GM18526 (cell line): ENCODE measurements around the gene HS3ST6.

Experiments
- POLR2A ChIP-seq: IDR thresholded peaks from 3 replicates; pipeline ENCODE4 v1.6.1; 2011; ENCODE audit not compliant: insufficient read length; ENCODE audit errors: extremely low read depth

The HS3ST6 gene

DNA sequence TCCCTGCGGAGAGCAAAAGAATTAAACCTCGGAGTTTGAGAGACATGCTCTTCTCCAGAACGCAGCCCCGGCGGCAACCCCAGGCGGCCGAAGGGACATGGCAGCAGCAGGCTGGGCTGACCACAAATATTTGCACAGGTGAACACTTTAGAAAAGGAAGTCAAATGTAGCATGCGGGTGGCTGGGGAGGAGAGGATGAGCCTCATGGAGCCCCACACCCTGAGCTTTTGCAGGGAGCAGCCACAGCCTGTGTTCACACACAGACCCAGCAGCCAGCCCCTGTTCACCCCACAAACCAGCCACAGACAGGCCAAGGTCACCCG, 17.8 kb downstream of the HS3ST6 start:
- no peak for TF ChIP-seq POLR2A

DNA sequence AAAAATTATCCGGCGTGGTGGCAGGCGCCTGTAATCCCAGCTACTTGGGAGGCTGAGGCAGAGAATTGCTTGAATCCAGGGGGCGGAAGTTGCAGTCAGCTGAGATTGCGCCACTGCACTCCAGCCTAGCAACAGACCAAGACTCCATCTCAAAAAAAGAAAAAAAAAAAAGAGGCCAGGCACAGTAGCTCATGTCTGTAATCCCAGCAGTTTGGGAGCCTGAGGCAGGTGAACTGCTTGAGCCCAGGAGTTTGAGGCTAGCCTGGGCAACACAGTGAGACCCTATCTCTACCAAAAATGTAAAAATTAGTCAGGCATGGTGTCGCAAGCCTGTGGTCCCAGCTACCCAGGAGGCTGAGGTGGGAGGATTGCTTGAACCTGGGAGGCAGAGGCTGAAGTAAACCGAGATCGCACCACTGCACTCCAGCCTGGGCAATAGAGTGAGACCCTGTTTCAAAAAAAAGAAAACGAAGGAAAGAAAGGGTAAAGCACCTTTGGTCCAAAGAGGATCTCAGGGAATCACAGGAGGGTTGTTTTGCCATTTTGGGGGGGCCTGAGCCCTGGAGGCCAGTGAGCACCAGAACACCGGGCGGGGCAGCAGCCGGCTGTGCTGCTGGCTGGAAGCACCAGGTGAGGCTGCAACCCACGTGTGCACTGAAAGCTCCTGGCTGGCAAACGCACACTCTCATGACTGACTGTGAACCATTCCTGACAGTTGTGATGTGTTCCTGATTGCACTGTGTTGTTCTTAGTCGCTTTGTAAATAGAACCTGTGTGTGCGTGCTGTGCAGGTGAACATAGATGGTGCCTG, 18.4 kb downstream of the HS3ST6 start:
- no peak for TF ChIP-seq POLR2A

DNA sequence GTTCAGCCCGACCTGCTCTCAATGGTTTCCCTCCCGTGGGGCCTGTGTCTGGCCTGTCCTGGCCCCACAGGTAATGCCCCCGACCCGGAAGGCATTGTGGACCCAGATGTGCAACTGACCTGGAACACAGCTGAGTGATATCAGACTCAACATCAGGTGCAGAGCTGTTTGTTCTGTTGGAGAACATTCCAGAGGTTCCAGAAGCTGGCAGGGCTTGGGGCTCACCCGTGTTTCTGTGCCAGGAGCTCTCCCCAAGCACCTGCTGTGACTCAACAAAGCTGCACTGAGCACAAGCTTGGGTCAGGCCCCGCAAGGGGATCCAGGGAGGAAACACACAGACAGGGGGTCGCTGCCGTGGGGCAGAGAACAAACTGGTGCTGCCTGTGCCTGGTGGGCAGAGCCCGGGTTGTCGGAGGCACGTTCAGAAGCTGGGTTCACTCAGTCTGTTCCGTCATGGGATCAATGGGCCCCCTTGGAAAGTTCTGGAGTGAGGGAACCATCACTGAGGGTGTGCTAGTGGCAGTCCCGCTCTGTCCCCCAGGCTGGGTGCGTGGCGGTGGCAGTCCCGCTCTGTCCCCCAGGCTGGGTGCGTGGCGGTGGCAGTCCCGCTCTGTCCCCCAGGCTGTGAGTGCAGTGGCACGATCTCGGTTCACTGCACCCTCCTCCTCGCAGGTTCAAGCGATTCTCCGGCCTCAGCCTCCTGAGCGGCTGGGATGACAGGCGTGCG, 22.1 kb downstream of the HS3ST6 start:
- TF ChIP-seq POLR2A = no peak

DNA sequence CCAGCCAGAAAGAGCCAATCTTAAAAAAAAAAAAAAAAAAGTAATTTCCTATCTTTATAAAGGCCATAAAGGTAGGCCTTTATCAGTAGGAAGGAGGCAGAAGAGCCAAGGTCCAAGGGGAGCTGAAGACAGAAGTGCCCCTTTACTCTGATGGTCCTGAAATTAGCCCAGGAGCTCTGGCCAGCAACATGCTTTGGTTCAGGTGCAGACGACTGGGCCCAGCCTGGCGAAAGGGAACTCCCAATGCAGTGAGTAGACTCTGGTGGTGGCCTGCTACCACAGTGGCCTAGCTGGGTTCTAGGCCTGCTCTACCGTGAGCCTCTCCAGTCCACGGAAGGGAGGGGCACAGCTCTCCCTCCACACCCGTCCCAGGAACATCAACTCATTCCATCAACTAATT, 23.1 kb downstream of the HS3ST6 start:
- TF ChIP-seq POLR2A = no peak

DNA sequence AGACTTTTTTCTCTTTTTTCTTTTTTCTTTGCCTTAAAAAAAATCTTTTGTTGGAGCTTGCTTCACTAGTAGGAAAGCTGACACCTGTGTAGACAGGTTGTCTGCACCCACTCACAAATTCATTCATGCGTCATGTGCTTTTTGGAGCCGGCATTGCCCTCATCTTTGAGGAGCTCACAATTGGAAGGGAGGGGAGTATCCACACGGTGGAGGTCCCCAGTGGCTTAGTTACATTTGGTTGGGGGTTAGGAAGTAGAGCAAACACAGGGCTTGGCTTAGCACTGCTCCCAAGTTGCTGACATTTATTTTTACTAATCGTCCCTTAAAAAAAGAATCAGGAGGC, 27.5 kb downstream of the HS3ST6 start:
- TF ChIP-seq POLR2A = no peak

DNA sequence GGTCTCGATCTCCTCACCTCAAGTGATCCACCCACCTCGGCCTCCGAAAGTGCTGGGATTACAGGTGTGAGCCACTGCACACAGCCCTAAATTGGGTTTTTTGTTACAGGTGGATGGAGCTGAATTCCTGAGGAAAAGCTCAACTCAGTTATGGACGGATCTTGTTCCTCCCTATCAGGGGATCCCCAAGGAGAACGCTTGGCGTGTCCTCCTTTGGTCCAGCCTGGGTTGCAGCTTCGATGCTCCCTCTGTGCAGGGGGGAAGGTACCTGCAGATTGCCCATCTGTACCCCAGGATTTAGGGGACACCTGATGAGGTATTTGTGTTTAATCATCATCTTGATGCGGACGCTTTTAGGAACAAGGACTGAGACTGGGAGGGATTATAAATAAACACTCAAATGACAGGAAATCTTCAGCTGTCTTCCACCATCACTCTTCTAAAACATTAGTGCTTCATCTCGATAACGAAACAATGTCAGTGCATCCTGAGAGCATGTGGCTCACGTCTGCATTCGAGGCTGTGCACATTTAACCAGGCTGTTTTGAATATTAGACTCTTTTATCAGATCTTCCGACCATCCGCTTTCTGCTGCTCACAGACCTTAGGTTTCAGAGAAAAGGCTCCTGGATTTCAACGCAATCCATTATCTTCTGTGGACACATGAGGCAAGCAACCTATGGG, 28.0 kb downstream of the HS3ST6 start:
- TF ChIP-seq POLR2A = no peak

DNA sequence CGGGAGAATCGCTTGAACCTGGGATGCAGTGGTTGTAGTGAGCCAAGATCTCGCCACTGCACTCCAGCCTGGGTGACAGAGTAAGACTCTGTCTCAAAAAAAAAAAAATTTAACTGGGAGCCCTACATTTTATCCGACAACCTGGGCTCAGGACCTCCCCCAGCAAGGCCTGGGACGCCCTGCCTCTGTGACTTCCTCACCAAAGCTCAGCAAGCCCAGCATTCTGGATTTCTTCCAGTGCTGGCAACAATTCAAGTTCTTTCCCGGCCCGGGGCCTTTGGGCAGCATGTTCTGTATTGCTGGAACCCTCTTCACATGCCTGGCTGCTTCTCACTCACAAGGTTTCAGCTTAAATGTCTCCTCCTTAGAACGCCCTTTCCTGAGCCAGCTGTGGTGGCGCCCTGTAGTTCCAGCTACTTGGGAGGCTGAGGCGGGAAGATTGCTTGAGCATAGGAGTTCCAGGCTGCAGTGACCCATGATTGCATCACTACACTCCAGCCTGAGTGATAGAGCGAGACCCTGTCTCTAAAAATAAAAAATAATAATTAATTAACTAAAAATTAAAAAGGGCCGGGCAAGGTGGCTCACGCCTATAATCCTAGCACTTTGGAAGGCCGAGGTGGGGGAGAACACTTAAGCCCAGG, 30.4 kb downstream of the HS3ST6 start:
- no peak for TF ChIP-seq POLR2A

DNA sequence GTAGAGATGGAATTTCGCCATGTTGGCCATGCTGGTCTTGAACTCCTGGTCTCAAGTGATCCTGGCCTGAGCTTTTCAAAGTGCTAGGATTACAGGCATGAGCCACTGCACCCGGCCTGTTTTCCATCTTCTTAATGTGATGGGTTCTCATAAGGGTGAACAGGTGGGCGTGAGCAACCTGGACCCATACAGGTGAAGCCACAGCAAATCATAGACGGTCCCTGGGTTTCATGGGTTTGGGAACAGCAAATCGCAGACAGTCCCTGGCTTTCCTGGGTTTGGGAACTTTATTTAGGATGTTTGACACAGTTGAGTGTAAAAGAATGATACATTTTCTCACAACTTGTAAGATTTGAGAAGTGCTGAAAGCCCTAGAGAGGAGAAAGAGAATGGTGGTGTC, 33.3 kb downstream of the HS3ST6 start:
- TF ChIP-seq POLR2A = no peak

DNA sequence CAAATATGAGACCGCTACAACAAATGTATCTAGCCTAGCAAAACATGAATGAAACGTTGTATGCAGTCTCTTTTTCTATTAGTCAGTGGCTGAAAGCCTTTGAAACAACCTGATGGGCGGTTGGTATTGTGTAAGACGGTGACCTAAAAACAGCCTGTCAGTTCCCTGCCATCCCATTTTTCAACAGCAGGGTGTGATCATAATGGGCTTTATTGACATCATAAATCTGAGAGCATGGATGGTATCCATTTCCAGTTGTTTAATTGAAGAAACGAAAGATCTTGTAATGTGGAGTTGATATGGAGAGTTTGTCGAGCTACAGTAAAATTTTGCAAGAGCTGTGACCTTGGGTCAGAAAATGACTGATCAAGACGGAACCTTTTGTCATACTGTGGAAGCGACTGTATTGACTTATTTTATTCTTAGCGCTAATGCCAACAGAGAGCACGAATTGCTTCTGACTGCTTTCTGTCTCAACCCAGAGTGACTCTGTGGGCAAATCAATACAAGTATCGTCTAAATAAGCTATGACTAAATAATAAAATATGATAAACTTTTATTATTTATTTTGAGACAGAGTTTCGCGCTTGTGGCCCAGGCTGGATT, 34.0 kb downstream of the HS3ST6 start:
- no peak for TF ChIP-seq POLR2A

DNA sequence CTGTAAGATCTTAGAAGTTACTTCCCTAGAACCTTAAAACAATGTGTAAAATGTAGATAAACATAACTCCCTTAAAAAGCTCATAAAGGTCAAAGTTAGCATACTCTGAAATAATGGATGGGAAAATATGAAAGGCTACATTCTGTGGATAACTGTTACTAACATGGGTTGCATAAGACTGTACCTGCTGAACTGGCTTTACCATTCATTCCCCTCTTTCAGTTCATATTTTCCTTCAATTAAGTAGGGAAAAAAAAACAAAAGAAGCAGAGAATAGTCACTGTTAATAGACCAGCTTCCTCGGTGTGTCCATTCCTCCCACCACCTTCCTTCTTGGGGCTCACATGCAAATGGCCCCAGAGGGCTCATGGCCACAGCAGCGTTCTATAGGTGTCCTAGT, 38.7 kb downstream of the HS3ST6 start:
- no peak for TF ChIP-seq POLR2A

DNA sequence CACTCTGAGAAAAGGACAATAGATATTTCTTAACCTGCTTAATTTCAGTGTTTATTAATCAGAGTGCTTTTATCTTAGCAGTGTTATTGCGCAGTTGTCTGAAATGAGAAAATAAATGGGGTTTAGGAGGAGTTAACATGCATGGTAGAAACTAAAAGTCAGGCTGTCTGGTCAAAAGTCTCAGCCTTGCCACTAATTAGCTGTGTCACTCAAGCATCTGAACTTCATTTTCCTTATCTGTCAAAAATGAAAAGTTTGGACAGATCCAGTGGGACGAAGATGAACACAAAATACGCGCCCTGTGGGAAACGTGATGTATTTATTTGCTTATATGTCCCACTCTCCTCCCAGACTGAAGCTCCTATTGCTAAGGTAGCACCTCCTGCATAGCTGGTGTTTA, 40.0 kb downstream of the HS3ST6 start:
- no peak for TF ChIP-seq POLR2A

DNA sequence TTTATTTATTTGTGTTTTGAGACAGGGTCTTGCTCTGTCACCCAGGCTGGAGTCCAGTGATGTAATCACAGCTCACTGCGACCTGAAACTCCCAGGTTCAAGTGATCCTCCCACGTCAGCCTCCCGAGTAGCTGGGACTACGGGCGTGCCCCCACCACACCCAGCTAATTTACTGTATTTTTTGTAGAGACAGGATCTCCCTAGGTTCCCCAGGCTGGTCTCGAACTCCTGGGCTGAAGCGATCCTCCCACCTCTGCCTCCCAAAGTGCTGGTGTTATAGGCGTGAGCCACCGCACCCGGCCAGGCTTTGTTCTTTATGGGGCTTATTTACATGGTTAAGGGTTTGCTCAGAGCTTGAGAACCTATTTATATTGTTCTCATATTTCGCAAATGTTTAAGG, 40.4 kb downstream of the HS3ST6 start:
- no peak for TF ChIP-seq POLR2A

DNA sequence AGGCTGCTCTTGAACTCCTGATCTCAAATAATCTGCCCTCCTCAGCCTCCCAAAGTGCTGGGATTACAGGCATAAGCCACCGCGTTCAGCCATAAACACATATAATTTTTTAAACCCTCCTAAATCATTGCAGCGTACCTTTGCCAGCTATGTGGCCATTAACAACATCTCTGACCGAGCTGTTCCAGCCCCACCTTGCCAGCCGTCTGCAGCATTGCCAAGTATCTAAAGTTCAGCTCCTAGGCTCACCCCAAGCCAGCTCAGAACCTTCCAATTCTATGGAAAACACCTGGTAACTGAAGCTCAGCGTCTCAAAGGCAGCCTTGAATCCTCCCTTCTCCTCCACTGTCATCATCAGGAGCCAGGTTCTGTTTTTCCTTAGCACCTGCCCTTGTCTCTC, 41.1 kb downstream of the HS3ST6 start:
- no peak for TF ChIP-seq POLR2A

DNA sequence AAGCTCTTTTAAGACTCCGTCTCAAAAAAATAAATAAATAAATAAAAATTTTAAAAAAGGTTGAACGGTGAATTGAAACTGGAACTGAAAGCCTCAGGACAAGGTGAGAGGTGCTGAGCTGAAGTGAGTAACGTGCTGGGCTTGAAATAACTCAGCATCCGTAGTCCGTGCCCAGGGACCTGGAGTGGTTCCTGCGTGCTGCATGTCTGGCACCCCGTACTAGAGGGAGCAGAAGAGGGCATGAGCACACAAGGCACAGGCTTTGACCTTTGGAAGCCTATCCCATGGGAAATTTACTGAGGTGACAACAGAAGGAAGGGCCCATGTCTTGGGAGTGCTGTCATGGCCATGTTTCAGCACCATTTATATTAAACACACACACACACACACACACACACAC, 41.7 kb downstream of the HS3ST6 start:
- no peak for TF ChIP-seq POLR2A

DNA sequence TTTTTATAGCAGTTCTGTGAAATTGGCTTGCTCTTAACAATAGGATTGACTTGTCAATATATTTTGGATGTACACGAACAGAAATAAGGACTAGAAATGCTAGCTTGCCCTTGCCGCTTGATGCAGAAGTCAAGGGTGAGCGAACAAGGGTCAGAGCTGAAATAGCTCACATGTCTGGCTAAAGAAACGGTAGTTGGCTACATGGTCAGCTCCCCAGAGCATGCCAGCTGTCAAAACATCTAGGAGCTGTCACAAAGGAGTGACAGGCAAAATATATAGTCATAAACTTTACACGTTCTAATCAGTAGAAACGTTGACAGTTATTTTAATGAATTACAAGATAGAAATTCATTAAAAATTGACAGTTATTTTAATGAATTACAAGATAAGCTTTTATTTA, 43.4 kb downstream of the HS3ST6 start:
- no peak for TF ChIP-seq POLR2A
